Dedifferentiated amniotic fluid mesenchymal stem cell (primary cell): ENCODE data around the gene RRP8.

Experiments used
- DNase-seq: peaks from one replicate; pipeline ENCODE4 v3.0.0-alpha.2; 2016; ENCODE audit errors: extremely low spot score

The RRP8 gene

GRCh38 chr11:6617315-6617781 lies 13.9 kb upstream of the RRP8 start:
- DNase-seq = no peak

- no peak for DNase-seq
Observed at GRCh38 chr11:6616596-6617250, 13.3 kb upstream of the RRP8 start.

GRCh38 chr11:6615882-6616585 lies 12.6 kb upstream of the RRP8 start:
- no peak for DNase-seq

- DNase-seq = no peak
Observed at GRCh38 chr11:6615046-6615445, 11.6 kb upstream of the RRP8 start.

- no peak for DNase-seq
Observed at GRCh38 chr11:6614446-6614845, 11.0 kb upstream of the RRP8 start.

GRCh38 chr11:6613496-6613895 lies 10.1 kb upstream of the RRP8 start:
- no peak for DNase-seq

- peak; percentile 96 for DNase-seq
Observed at GRCh38 chr11:6612213-6613041, 9.0 kb upstream of the RRP8 start, which contains the start of gene TAF10. TAF10 (minus strand) TSS chr11:6612216; CDS start chr11:6612189, 27 bp downstream.

GRCh38 chr11:6611963-6612212 lies 8.5 kb upstream of the RRP8 start:
- no peak for DNase-seq

GRCh38 chr11:6611092-6611962 lies 7.9 kb upstream of the RRP8 start:
- DNase-seq = no peak

- no peak for DNase-seq
Observed at GRCh38 chr11:6610591-6610990, 7.2 kb upstream of the RRP8 start.

GRCh38 chr11:6609502-6610015 lies 6.1 kb upstream of the RRP8 start:
- no peak for DNase-seq

- no peak for DNase-seq
Observed at GRCh38 chr11:6608726-6609501, 5.5 kb upstream of the RRP8 start.

- DNase-seq = no peak
Observed at GRCh38 chr11:6608011-6608410, 4.6 kb upstream of the RRP8 start.

GRCh38 chr11:6607190-6607795 lies 3.9 kb upstream of the RRP8 start:
- no peak for DNase-seq

- peak; percentile 92 for DNase-seq
Observed at GRCh38 chr11:6606471-6607189, 3.2 kb upstream of the RRP8 start.

- DNase-seq = no peak
Observed at GRCh38 chr11:6604790-6605189, 1.4 kb upstream of the RRP8 start.

GRCh38 chr11:6604081-6604626 lies 738 bp upstream of the RRP8 start:
- DNase-seq = peak; percentile 53

- DNase-seq = no peak
Observed at GRCh38 chr11:6602096-6602940, 1.1 kb downstream of the RRP8 start.
